Upper lobe of left lung (tissue), 6 donors: Measurements from ENCODE around the gene DDI2. TPM values are rescaled to one million over a fixed set of nuclear protein-coding genes. Genes with fewer than 3 reads are reported as not detected.
"Not testable (repeated sequence)": the region's sequence is repeated elsewhere in the genome, so short reads cannot be mapped to it uniquely, and the experiment has no call there.

ENCODE experiments used
- ATAC-seq, 2 donors: fragments of 200-7000 bp; cut with Tn5 transposase; one replicate each; pipeline ENCODE4 v1.9.1; 2022; ENCODE audit warnings: mild to moderate bottlenecking in 2 of 2, moderate library complexity in 2 of 2; ENCODE audit not compliant: low FRiP score in 2 of 2
- DNase-seq, 2 donors: peaks; one replicate each; pipeline ENCODE4 v3.0.0-alpha.2; 2019 to 2020
- H3K27ac ChIP-seq, 4 donors: fragments of 200-600 bp; sonication (generic); one replicate each; pipeline ENCODE4 v1.5.1; 2016 to 2019
- H3K27me3 ChIP-seq, 4 donors: fragments of 200-600 bp; sonication (generic); one replicate each; pipeline ENCODE4 v1.5.1; 2017 to 2019
- H3K36me3 ChIP-seq, 4 donors: fragments of 200-600 bp; sonication (generic); one replicate each; pipeline ENCODE4 v1.5.1; 2016 to 2019
- H3K4me1 ChIP-seq, 4 donors: fragments of 200-600 bp; sonication (generic); one replicate each; pipeline ENCODE4 v1.5.1; 2018 to 2019
- H3K4me3 ChIP-seq, 4 donors: fragments of 200-600 bp; sonication (generic); one replicate each; pipeline ENCODE4 v1.5.1; 2017 to 2019; ENCODE audit warnings: mild to moderate bottlenecking in 2 of 4, moderate library complexity in 1 of 4
- H3K9me3 ChIP-seq, 4 donors: fragments of 200-600 bp; sonication (generic); one replicate each; pipeline ENCODE4 v1.5.1; 2018 to 2019
- EP300 ChIP-seq, 4 donors: sonication (generic); formaldehyde crosslinking; IDR thresholded peaks; one replicate each; pipeline ENCODE4 v1.5.1; 2017; ENCODE audit warnings: antibody characterized with exemption in 4 of 4, control low read depth in 2 of 4
- POLR2A ChIP-seq, 4 donors: fragments of 450-650 bp; IDR thresholded peaks; one replicate each; pipeline ENCODE4 v1.5.1; 2016 to 2017; ENCODE audit warnings: antibody characterized with exemption in 4 of 4, mild to moderate bottlenecking in 2 of 4
- POLR2AphosphoS5 ChIP-seq, 2 donors: sonication (generic); formaldehyde crosslinking; IDR thresholded peaks; one replicate each; pipeline ENCODE4 v1.5.1; 2017; ENCODE audit warnings: antibody characterized with exemption in 2 of 2
- WGBS, 2 donors: methylation state at CpG; one replicate each; pipeline ENCODE4 v1.1.5; 2017 to 2018; 5-methylcytosine and 5-hydroxymethylcytosine counted together
- total RNA-seq, 6 donors: library from RNA; depleted of rRNA in 4 of 6; stranded (reverse); fragments of >200 nt in 4 of 6; gene quantifications; one replicate each; pipeline versions ENCODE4 v1.1.0 to v1.2.1, GENCODE V29; 2016 to 2021
- TF ChIP-seq, protein P1 (sequence below), 6 experiments: fragments of 450-650 bp in 4 of 6; fragments of 200-600 bp in 2 of 6; sonication (generic) in 2 of 6; IDR thresholded peaks; one replicate each; pipeline ENCODE4 v1.5.1; 2016 to 2019; ENCODE audit warnings: antibody characterized with exemption in 6 of 6
- donor health status: DM: no; HTN: no; CAD: no; lungs with moderate emphysema.
- donor health status: DM: no; HTN: yes; CAD: no; lungs with severe emphysema.

The DDI2 gene
- total RNA-seq, 6 donors from 2014 or later: 31.4 to 161 (median 46.1) TPM

DNA sequence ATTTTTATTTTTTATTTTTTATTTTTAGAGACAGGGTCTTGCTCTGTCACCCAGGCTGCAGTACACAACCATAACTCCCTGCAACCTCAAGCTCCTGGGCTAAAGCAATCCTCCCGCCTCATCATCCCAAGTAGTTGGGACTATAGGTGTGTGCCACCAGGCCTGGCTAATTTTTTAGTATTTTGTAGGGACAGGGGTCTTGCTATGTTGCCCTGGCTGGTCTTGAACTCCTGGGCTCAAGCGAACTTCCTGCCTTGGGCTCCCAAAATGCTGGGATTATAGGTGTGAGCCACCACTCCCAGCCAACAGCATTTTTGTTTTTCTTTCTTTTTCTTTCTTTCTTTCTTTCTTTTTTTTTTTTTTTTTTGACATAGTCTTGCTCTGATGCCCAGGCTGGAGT, 80.9 kb downstream of the DDI2 start:
- DNase-seq (no peak), ATAC-seq (no peak)
- Histone ChIP-seq H3K4me3 (no peak overlapping the region), H3K27me3 (no peaks in the 10 kb centered on the region), H3K4me1 (peaks cover 33 to 55% (median 42%) of the 10 kb centered on the region in 4 donors), H3K27ac (no peak overlapping the region), H3K36me3 (peaks cover 0 to 6% (median 0%) of the 10 kb centered on the region in 4 donors), H3K9me3 (no peaks in the 10 kb centered on the region)
- 93 to 100% methylated on average over 2 of the region's 2 CpGs for WGBS, 2 donors
- no peak for TF ChIP-seq POLR2AphosphoS5 (IDR thresholded peaks at IDR 0.05)
- TF ChIP-seq, protein P1, sequence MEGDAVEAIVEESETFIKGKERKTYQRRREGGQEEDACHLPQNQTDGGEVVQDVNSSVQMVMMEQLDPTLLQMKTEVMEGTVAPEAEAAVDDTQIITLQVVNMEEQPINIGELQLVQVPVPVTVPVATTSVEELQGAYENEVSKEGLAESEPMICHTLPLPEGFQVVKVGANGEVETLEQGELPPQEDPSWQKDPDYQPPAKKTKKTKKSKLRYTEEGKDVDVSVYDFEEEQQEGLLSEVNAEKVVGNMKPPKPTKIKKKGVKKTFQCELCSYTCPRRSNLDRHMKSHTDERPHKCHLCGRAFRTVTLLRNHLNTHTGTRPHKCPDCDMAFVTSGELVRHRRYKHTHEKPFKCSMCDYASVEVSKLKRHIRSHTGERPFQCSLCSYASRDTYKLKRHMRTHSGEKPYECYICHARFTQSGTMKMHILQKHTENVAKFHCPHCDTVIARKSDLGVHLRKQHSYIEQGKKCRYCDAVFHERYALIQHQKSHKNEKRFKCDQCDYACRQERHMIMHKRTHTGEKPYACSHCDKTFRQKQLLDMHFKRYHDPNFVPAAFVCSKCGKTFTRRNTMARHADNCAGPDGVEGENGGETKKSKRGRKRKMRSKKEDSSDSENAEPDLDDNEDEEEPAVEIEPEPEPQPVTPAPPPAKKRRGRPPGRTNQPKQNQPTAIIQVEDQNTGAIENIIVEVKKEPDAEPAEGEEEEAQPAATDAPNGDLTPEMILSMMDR (IDR thresholded peaks at IDR 0.05): no peak
- no peak for TF ChIP-seq POLR2A (IDR thresholded peaks at IDR 0.05)
- TF ChIP-seq EP300 (IDR thresholded peaks at IDR 0.05): no peak

DNA sequence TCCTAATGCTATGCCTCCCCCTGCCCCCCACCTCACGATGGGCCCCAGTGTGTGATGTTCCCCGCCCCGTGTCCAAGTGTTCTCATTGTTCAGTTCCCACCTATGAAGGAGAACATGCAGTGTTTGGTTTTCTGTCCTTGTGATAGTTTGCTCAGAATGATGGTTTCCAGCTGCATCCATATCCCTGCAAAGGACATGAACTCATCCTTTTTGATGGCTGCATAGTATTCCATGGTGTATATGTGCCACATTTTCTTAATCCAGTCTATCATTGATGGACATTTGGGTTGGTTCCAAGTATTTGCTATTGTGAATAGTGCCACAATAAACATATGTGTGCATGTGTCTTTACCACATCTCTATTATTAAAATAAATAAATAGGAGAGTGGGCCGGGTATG, 82.1 kb downstream of the DDI2 start:
- not testable (repeated sequence) for H3K36me3 ChIP-seq, H3K4me3 ChIP-seq, H3K9me3 ChIP-seq, H3K27ac ChIP-seq, H3K27me3 ChIP-seq, ATAC-seq, DNase-seq
- 88 to 89% methylated on average over 4 of the region's 4 CpGs for WGBS, 2 donors
- H3K4me1 ChIP-seq: peaks cover 44 to 66% (median 52%) of the 10 kb centered on the region in 4 donors

DNA sequence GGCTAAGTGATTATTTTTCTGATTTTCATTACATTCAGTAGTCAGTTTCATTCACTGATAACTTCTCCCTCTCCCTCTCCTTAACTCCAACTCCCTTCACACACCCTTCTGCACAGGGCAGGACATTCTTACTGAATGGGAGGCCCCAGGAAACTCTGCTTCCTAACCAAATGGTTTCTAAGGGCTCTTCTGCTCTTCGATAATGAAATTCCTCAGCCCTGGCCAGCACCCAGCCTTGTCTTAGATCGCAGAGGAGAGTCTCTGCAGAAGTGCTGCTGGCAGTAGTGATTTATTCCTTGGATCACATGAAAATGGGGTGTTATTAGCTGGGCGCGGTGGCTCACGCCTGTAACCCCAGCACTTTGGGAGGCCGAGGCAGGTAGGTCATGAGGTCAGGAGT, 83.2 kb downstream of the DDI2 start:
- DNase-seq: peak in 1 of 2 donors; percentile 52
- Histone ChIP-seq H3K27me3 (no peaks in the 10 kb centered on the region), H3K4me3 (no peak overlapping the region), H3K27ac (peak overlapping the region in 1 of 4 donors; percentile 24), H3K4me1 (peaks cover 44 to 74% (median 57%) of the 10 kb centered on the region in 4 donors), H3K36me3 (peaks cover 0 to 6% (median 0%) of the 10 kb centered on the region in 4 donors), H3K9me3 (no peaks in the 10 kb centered on the region)
- 70 to 75% methylated on average over 6 of the region's 6 CpGs for WGBS, 2 donors
- ATAC-seq: peak in 1 of 2 donors; percentile 70
- TF ChIP-seq EP300 (IDR thresholded peaks at IDR 0.05) (no peak), POLR2A (IDR thresholded peaks at IDR 0.05) (no peak), POLR2AphosphoS5 (IDR thresholded peaks at IDR 0.05) (no peak)

DNA sequence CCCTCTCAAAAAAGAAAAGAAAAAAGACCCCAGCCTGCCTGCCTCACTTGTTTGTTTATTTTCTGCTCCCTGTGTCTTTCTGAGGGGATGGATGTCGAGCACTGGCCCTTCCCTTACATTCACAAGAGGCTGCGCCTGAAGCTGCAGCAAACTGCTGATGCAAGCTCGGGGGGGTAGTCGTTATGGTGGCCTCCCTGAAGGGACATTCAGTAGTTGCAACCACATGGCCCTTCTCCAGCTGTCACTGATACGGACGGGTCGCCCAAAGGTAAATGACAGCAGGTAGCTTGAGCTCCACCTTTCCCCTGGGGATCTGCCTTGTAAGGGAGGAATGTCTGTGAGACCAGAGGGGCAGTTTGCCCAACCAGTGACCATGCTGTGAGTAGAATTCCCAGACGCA, 84.5 kb downstream of the DDI2 start:
- Histone ChIP-seq H3K9me3 (no peaks in the 10 kb centered on the region), H3K27me3 (no peaks in the 10 kb centered on the region), H3K4me3 (no peak overlapping the region), H3K36me3 (peaks cover 0 to under 1% (median 0%) of the 10 kb centered on the region in 4 donors), H3K4me1 (peaks cover 40 to 79% (median 63%) of the 10 kb centered on the region in 4 donors), H3K27ac (no peak overlapping the region)
- 92% methylated on average over 6 to 8 of the region's 8 CpGs for WGBS, 2 donors
- no peak for ATAC-seq
- no peak for DNase-seq
- no peak for TF ChIP-seq EP300 (IDR thresholded peaks at IDR 0.05)
- TF ChIP-seq POLR2AphosphoS5 (IDR thresholded peaks at IDR 0.05): no peak
- TF ChIP-seq, protein P1 (IDR thresholded peaks at IDR 0.05): no peak
- TF ChIP-seq POLR2A (IDR thresholded peaks at IDR 0.05): no peak

DNA sequence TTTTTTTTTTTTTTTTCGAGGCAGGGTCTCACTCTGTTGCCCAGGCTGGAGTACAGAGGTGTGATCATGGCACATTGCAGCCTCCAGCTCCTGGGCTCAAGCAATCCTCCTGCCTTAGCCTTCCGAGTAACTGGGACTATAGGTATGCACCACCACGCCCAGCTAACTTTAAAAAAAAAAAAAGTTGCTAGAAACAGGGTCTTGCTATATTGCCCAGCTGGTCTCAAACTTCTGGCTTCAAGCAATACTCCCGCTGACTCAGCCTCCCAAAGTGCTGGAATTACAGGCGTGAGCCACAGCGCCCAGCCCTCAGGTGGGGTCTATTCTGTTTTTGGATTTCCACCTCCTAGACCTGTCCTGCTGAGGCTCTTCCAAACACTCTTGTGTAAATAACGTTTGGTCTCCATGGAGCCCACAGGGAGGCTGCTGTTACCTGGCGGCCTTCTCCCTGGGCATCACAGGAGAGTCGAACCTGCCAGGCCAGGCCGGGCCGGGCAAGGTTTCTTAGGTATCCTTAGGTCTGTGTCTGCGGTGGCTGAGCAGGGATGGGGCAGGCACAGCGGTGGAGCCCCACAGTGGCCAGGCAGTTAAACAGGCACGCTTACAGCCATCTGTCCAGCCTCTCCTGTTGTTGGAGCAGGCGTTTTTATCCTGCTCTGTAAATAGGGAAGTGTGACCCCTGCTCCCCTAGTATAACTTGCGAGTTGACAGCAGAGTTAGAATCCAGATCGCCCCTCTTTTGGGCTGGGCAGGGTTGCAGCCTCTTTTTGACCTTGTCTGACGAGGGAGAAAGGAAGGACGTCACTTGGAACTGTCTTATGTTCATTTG, 85.7 kb downstream of the DDI2 start:
- DNase-seq (peak; percentile 47 to 73), ATAC-seq (peak; percentile 4 to 25)
- H3K4me1 ChIP-seq: peaks cover 38 to 77% (median 63%) of the 10 kb centered on the region in 4 donors
- TF ChIP-seq POLR2AphosphoS5 (IDR thresholded peaks at IDR 0.05) (no peak), POLR2A (IDR thresholded peaks at IDR 0.05) (no peak), EP300 (IDR thresholded peaks at IDR 0.05) (no peak)
- TF ChIP-seq, protein P1 (IDR thresholded peaks at IDR 0.05): no peak
- H3K27ac ChIP-seq: peak overlapping the region; percentile 55 to 83 (median 82)
- H3K27me3 ChIP-seq: no peaks in the 10 kb centered on the region
- H3K9me3 ChIP-seq: no peaks in the 10 kb centered on the region
- no peaks in the 10 kb centered on the region for H3K36me3 ChIP-seq
- no peak overlapping the region for H3K4me3 ChIP-seq
- 70 to 74% methylated on average over 16 to 19 of the region's 19 CpGs for WGBS, 2 donors
